Left lung (tissue), 10 donors: Measurements from ENCODE around the gene GGA1. TPM values are rescaled to one million over a fixed set of nuclear protein-coding genes. Genes with fewer than 3 reads are reported as not detected.

Experiments
- ATAC-seq: fragments of 200-7000 bp; cut with Tn5 transposase; one replicate; pipeline ENCODE4 v1.9.1; 2020; ENCODE audit warnings: moderate library complexity
- DNase-seq, 4 donors: peaks; one replicate each; pipeline ENCODE4 v3.0.0-alpha.2; 2013 to 2020
- H3K27ac ChIP-seq, 2 donors: fragments of 200-600 bp; sonication (generic) in 1 of 2; one replicate each; pipeline versions ENCODE4 v1.5.0 to v1.8.0; 2020 to 2021
- H3K27me3 ChIP-seq, 2 donors: fragments of 200-600 bp; sonication (generic) in 1 of 2; one replicate each; pipeline versions ENCODE4 v1.5.0 to v1.8.0; 2020 to 2021
- H3K36me3 ChIP-seq, 2 donors: fragments of 200-600 bp; sonication (generic) in 1 of 2; one replicate each; pipeline versions ENCODE4 v1.5.0 to v1.8.0; 2020 to 2021
- H3K4me1 ChIP-seq, 2 donors: fragments of 200-600 bp; one replicate each; pipeline ENCODE4 v1.8.0; 2021
- H3K4me3 ChIP-seq, 2 donors: fragments of 200-600 bp; sonication (generic) in 1 of 2; one replicate each; pipeline versions ENCODE4 v1.5.0 to v1.8.0; 2020 to 2021; ENCODE audit warnings: mild to moderate bottlenecking in 1 of 2
- H3K9me3 ChIP-seq, 2 donors: fragments of 200-600 bp; sonication (generic) in 1 of 2; one replicate each; pipeline versions ENCODE4 v1.5.0 to v1.8.0; 2020 to 2021
- intact Hi-C, 2 donors: fragments of 100-400 bp; cut with DNase I; formaldehyde crosslinking; loops; one replicate each; pipeline versions ENCODE4 v1.11.2 to v1.14.2; 2022
- polyA plus RNA-seq, 6 donors: library from polyadenylated mRNA; unstranded; fragments of 120-200 nt; gene quantifications; one replicate each; pipeline ENCODE4 v1.2.1, GENCODE V29; 2013; ENCODE audit not compliant: insufficient read length in 6 of 6
- total RNA-seq, 2 donors: library from RNA; stranded (reverse); fragmentation: NEBNext Ultra II Directional; extraction: Animal tissue kit (Norgen Biotek cat#: 25700); gene quantifications; one replicate each; pipeline ENCODE4 v1.2.1, GENCODE V29; 2021
- TF ChIP-seq, protein P1 (sequence below), 2 donors: fragments of 200-600 bp; sonication (generic) in 1 of 2; IDR thresholded peaks; one replicate each; pipeline versions ENCODE4 v1.5.0 to v1.8.0; 2021; ENCODE audit warnings: antibody characterized with exemption in 2 of 2
- donor health status: DM: no; HTN: yes; CAD: no.
- donor health status: DM: no; HTN: no; CAD: no.

The GGA1 gene
- total and polyA plus RNA-seq, 8 donors, result 49.6 to 71.2 (median 58.8) TPM

GRCh38 chr22:37568012-37568411 lies 40.6 kb upstream of the GGA1 start:
- H3K4me1 ChIP-seq, result peaks cover 47 to 70% of the 10 kb centered on the region in 2 donors
- no peak overlapping the region for H3K27ac ChIP-seq
- H3K27me3 ChIP-seq, result peaks cover 0 to 15% of the 10 kb centered on the region in 2 donors
- DNase-seq (no peak), ATAC-seq (no peak)
- intact Hi-C loops, result no loop called here
- H3K9me3 ChIP-seq, result no peaks in the 10 kb centered on the region
- no peak overlapping the region for H3K4me3 ChIP-seq
- TF ChIP-seq, protein P1, sequence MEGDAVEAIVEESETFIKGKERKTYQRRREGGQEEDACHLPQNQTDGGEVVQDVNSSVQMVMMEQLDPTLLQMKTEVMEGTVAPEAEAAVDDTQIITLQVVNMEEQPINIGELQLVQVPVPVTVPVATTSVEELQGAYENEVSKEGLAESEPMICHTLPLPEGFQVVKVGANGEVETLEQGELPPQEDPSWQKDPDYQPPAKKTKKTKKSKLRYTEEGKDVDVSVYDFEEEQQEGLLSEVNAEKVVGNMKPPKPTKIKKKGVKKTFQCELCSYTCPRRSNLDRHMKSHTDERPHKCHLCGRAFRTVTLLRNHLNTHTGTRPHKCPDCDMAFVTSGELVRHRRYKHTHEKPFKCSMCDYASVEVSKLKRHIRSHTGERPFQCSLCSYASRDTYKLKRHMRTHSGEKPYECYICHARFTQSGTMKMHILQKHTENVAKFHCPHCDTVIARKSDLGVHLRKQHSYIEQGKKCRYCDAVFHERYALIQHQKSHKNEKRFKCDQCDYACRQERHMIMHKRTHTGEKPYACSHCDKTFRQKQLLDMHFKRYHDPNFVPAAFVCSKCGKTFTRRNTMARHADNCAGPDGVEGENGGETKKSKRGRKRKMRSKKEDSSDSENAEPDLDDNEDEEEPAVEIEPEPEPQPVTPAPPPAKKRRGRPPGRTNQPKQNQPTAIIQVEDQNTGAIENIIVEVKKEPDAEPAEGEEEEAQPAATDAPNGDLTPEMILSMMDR (IDR thresholded peaks at IDR 0.05), result no peak
- peaks cover 0 to 32% of the 10 kb centered on the region in 2 donors for H3K36me3 ChIP-seq

DNA sequence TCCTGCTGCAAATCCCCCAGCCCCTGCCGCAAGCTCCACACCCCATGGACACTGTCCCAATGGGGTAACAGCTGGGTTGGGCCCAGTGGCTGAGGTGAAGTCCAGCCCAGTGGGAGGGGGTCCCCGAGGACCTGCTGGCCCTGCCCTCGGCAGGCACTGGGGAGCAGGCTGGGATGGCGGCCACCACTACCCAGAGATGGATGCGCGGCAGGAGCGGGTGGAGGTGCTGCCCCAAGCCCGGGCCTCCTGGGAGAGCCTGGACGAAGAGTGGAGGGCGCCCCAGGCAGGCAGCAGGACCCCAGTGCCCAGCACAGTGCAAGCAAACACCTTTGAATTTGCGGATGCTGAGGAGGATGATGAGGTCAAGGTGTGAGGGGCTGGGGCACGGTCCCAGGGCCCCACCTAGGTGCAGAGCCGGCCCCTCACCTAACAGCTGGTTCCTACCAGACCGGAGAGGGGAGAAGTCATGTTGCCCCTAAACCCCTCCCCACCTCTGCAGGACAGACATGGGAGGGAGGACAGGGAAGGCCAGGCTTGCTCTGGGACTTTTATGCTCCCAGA lies 40.1 kb upstream of the GGA1 start:
- H3K27me3 ChIP-seq, result peaks cover 0 to 11% of the 10 kb centered on the region in 2 donors
- no peaks in the 10 kb centered on the region for H3K9me3 ChIP-seq
- DNase-seq, result no peak
- H3K36me3 ChIP-seq, result peaks cover 0 to 32% of the 10 kb centered on the region in 2 donors
- H3K27ac ChIP-seq, result peak overlapping the region; percentile 37 to 65
- peaks cover 42 to 64% of the 10 kb centered on the region in 2 donors for H3K4me1 ChIP-seq
- no peak overlapping the region for H3K4me3 ChIP-seq
- TF ChIP-seq, protein P1 (IDR thresholded peaks at IDR 0.05), result no peak
- no peak for ATAC-seq
- intact Hi-C loops, result no loop called here

- ATAC-seq (peak; percentile 60), DNase-seq (peak in 2 of 4 donors; percentile 76 to 77)
- Histone ChIP-seq H3K4me3 (no peak overlapping the region), H3K4me1 (peaks cover 35 to 57% of the 10 kb centered on the region in 2 donors), H3K27ac (peak overlapping the region; percentile 37 to 65), H3K9me3 (no peaks in the 10 kb centered on the region), H3K27me3 (peaks cover 0 to 11% of the 10 kb centered on the region in 2 donors), H3K36me3 (peaks cover 0 to 32% of the 10 kb centered on the region in 2 donors)
- intact Hi-C loops, result no loop called here
- TF ChIP-seq, protein P1 (IDR thresholded peaks at IDR 0.05), result no peak
Observed at GRCh38 chr22:37569009-37569920, 39.4 kb upstream of the GGA1 start.

DNA sequence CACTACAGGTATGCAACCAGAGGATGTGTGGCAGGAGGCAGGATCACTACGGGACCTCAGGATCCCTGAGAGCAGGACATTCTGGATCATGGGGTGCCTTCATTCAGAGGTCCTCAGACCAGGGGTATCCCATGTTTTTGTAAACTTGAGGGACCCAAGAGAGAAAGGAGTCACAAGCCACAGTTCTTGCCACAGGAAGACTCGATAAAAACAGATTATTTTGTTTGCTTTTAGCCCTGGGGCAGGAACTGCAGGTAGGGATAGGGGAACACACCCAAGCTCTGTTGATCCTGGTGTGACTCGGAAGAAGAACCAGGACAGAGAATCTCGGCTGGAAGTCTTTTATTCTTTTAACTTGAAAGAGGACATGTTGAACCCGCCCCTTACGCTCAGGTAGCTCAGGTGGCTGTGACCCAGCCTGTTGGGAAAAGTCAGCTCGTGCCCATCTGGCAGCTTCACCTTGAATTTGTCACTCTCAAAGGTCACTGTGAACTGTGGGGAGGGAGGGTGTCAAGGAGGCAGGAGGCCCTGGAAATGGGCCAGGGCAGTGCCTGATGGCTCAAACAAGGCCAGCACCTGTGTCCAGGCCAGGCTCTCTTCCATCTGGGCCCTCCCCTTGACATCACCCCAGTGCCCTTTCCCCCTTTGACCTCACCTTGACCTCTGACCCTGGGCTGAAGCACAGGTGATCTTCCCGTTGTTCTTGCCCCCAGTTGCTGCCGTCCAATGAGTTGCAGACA lies 38.5 kb upstream of the GGA1 start:
- DNase-seq, result no peak
- no peak overlapping the region for H3K4me3 ChIP-seq
- ATAC-seq, result peak; percentile 13
- no peaks in the 10 kb centered on the region for H3K9me3 ChIP-seq
- H3K27ac ChIP-seq, result peak overlapping the region; percentile 37 to 65
- peaks cover 0 to 11% of the 10 kb centered on the region in 2 donors for H3K27me3 ChIP-seq
- TF ChIP-seq, protein P1 (IDR thresholded peaks at IDR 0.05), result no peak
- intact Hi-C loops, result no loop called here
- H3K4me1 ChIP-seq, result peaks cover 31 to 52% of the 10 kb centered on the region in 2 donors
- H3K36me3 ChIP-seq, result peaks cover 0 to 32% of the 10 kb centered on the region in 2 donors
